ENCODE results near the gene ADAMTSL2.

- TF ChIP-seq ZFP1 (CRISPR knock-in tag; IDR thresholded peaks at IDR 0.05) (no peak), FLYWCH1 (CRISPR knock-in tag; IDR thresholded peaks at IDR 0.05) (no peak)
Measured at GRCh38 chr9:133569891-133570690, 35.6 kb downstream of the ADAMTSL2 start.
